A549 (cell line): ENCODE measurements around the gene MINDY2.

ENCODE experiments used
- BCL3 ChIP-seq: fragments of >200 bp; sonication (Bioruptor Twin); formaldehyde crosslinking; IDR thresholded peaks from 3 replicates; pipeline ENCODE4 v1.6.1; 2016
- BHLHE40 ChIP-seq: IDR thresholded peaks from 2 replicates; pipeline ENCODE4 v1.6.1; 2012; ENCODE audit warnings: low read depth, low read length, inconsistent platforms
- CEBPB ChIP-seq, 2 experiments: fragments of >200 bp in 1 of 2; sonication (Bioruptor Twin) in 1 of 2; formaldehyde crosslinking in 1 of 2; IDR thresholded peaks; 2 replicates each; pipeline ENCODE4 v1.6.1; 2012 to 2016
- CTCF ChIP-seq: fragments of >200 bp; sonication (Bioruptor Twin); formaldehyde crosslinking; IDR thresholded peaks from 3 replicates; pipeline ENCODE4 v1.5.1; 2016
- E2F6 ChIP-seq: IDR thresholded peaks from 2 replicates; pipeline ENCODE4 v1.6.1; 2012; ENCODE audit warnings: low read depth, borderline replicate concordance
- EP300 ChIP-seq, 2 experiments: fragments of >200 bp; sonication (Bioruptor Twin); formaldehyde crosslinking; IDR thresholded peaks; 2 replicates in 1 of 2; 3 replicates in 1 of 2; pipeline ENCODE4 v1.6.1; 2016 to 2017
- JUN ChIP-seq, 2 experiments: fragments of >200 bp; sonication (Bioruptor Twin); formaldehyde crosslinking; IDR thresholded peaks; 2 replicates in 1 of 2; 3 replicates in 1 of 2; pipeline ENCODE4 v1.6.1; 2016 to 2017
- MAX ChIP-seq: IDR thresholded peaks from 2 replicates; pipeline ENCODE4 v1.6.1; 2012
- MAZ ChIP-seq: fragments of 150-350 bp; IDR thresholded peaks from 2 replicates; pipeline ENCODE4 v1.6.1; 2014; ENCODE audit warnings: antibody characterized with exemption, low read depth, low read length, borderline replicate concordance
- POLR2A ChIP-seq: IDR thresholded peaks from 2 replicates; pipeline ENCODE4 v1.6.1; 2012; ENCODE audit warnings: mild to moderate bottlenecking, low read length
- POLR2AphosphoS2 ChIP-seq: conservative IDR thresholded peaks from 2 replicates; pipeline ENCODE4 v1.6.1; 2012; ENCODE audit warnings: low read length, improper control_type of control experiment, inconsistent platforms

GRCh38 chr15:58862326-58862725 is 91.2 kb downstream of the MINDY2 start:
- TF ChIP-seq CEBPB (IDR thresholded peaks at IDR 0.05) (no peak), CTCF (no peak), EP300 (IDR thresholded peaks at IDR 0.05) (no peak), MAX (no peak), POLR2A (no peak), MAZ (no peak), BCL3 (no peak), JUN (IDR thresholded peaks at IDR 0.05) (no peak), POLR2AphosphoS2 (no peak), E2F6 (no peak), BHLHE40 (no peak)
